Heart right ventricle (tissue), 16 donors: ENCODE data around the gene ZMYM5. TPM values are rescaled to one million over a fixed set of nuclear protein-coding genes. Genes with fewer than 3 reads are reported as not detected.

Experiments used
- ATAC-seq, 8 donors: fragments of 200-7000 bp; cut with Tn5 transposase; one replicate each; pipeline ENCODE4 v1.9.1; 2020; ENCODE audit warnings: mild to moderate bottlenecking in 8 of 8, moderate library complexity in 8 of 8, moderate number of reproducible peaks in 1 of 8
- DNase-seq, 2 donors: peaks; one replicate each; pipeline ENCODE4 v3.0.0-alpha.2; 2020
- H3K27ac ChIP-seq, 10 donors: fragments of 200-600 bp; sonication (generic) in 2 of 10; one replicate each; pipeline versions ENCODE4 v1.5.0 to v1.8.0; 2020 to 2022; ENCODE audit warnings: mild to moderate bottlenecking in 3 of 10
- H3K27me3 ChIP-seq, 7 donors: fragments of 200-600 bp; one replicate each; pipeline ENCODE4 v1.8.0; 2021 to 2022; ENCODE audit warnings: mild to moderate bottlenecking in 2 of 7
- H3K36me3 ChIP-seq, 9 donors: fragments of 200-600 bp; sonication (generic) in 1 of 9; one replicate each; pipeline versions ENCODE4 v1.5.0 to v1.8.0; 2020 to 2022; ENCODE audit warnings: mild to moderate bottlenecking in 2 of 9
- H3K4me1 ChIP-seq, 9 donors: fragments of 200-600 bp; sonication (generic) in 1 of 9; one replicate each; pipeline versions ENCODE4 v1.5.0 to v1.8.0; 2020 to 2022; ENCODE audit warnings: mild to moderate bottlenecking in 4 of 9
- H3K4me3 ChIP-seq, 10 donors: fragments of 200-600 bp; sonication (generic) in 2 of 10; one replicate each; pipeline versions ENCODE4 v1.5.0 to v1.8.0; 2020 to 2022; ENCODE audit warnings: mild to moderate bottlenecking in 7 of 10, moderate library complexity in 2 of 10
- H3K9me3 ChIP-seq, 11 donors: fragments of 200-600 bp in 10 of 11; sonication (generic) in 2 of 11; one replicate each; pipeline versions ENCODE4 v1.5.0 to v1.8.0; 2013 to 2022; ENCODE audit warnings: mild to moderate bottlenecking in 2 of 11, control low read depth in 1 of 11, moderate library complexity in 1 of 11
- CTCF ChIP-seq, 9 donors: fragments of 200-600 bp; sonication (generic) in 2 of 9; IDR thresholded peaks; one replicate each; pipeline versions ENCODE4 v1.5.0 to v1.8.0; 2021 to 2022; ENCODE audit warnings: antibody characterized with exemption in 9 of 9, mild to moderate bottlenecking in 5 of 9, moderate library complexity in 1 of 9
- WGBS, 2 donors: extraction: QIAGEN DNeasy Blood & Tissue Kit; methylation state at CpG; one replicate each; pipeline ENCODE4 v1.1.7; 2013; ENCODE audit warnings: inconsistent platforms in 1 of 2; 5-methylcytosine and 5-hydroxymethylcytosine counted together
- intact Hi-C, 10 donors: fragments of 100-400 bp; cut with DNase I; formaldehyde crosslinking; loops; one replicate each; pipeline versions ENCODE4 v1.11.1 to v1.14.2; 2022
- polyA plus RNA-seq, 2 donors: library from polyadenylated mRNA; stranded (reverse); fragments of 200-250 nt; gene quantifications; one replicate each; pipeline ENCODE4 v1.2.3, GENCODE V29; 2013
- total RNA-seq, 10 donors: library from RNA; stranded (reverse); fragmentation: NEBNext Ultra II Directional in 3 of 10; extraction: Animal tissue kit (Norgen Biotek cat#: 25700) in 3 of 10; gene quantifications; one replicate each; pipeline versions ENCODE4 v1.2.1 to v1.2.4, GENCODE V29; 2021 to 2023
- donor health status: Arrhythmogenic right ventricular cardiomyopathy.
- donor health status: ischemic (EF 13 %, LVEDD 7.1; RV severe dilation, severe dysfunction).
- donor health status: healthy with polysubstance abuse.
- donor health status: DM: no; HTN: yes; CAD: no.
- donor health status: DM: no; HTN: no; CAD: no.
- donor health status: ischemic (EF 25% LVEDD 6.9; RV normal size, moderate dysfunction).
- donor health status: ischemic (EF 25% LVEDD 5.7; RV mildly dilated, moderate dysfunction).
- donor health status: healthy.
- donor health status: DM: yes; HTN: yes; CAD: no.
- donor health status: Ischemic cardiomyopathy.
- donor health status: ischemic (EF 35%, LVEDD 5.7; RV mildly dilated, moderate dysfunction).
- donor health status: nonischemic (EF 11% LVEDD 7.7; RV severe dilation, severe dysfunction).
- donor health status: DM: yes; HTN: yes; CAD: no.
- donor health status: PGD.
- donor health status: ischemic (EF 29% LVEDD 5.4; RV normal size, mild dysfunction).
- donor health status: nonischemic (EF 23%, LVEDD 6.1; RV moderate dilation, normal function).

The ZMYM5 gene
- total and polyA plus RNA-seq, 12 donors = 4.2 to 9.3 (median 7.7) TPM

GRCh38 chr13:19810996-19811881, 52.2 kb downstream of the ZMYM5 start:
- Histone ChIP-seq H3K27me3 (no peaks in the 10 kb centered on the region), H3K9me3 (no peaks in the 10 kb centered on the region), H3K36me3 (peaks cover 0 to 20% (median 0%) of the 10 kb centered on the region in 9 donors), H3K27ac (no peak overlapping the region), H3K4me1 (no peaks in the 10 kb centered on the region), H3K4me3 (no peak overlapping the region)
- no peak for ATAC-seq
- intact Hi-C loops = no loop called here
- TF ChIP-seq CTCF (IDR thresholded peaks at IDR 0.05) = no peak
- WGBS, 2 donors = 94 to 96% methylated on average over 7 of the region's 7 CpGs
- DNase-seq = no peak

GRCh38 chr13:19810151-19810550, 53.3 kb downstream of the ZMYM5 start:
- WGBS, 2 donors = 88 to 94% methylated on average over 4 of the region's 4 CpGs
- Histone ChIP-seq H3K4me3 (no peak overlapping the region), H3K9me3 (no peaks in the 10 kb centered on the region), H3K4me1 (no peaks in the 10 kb centered on the region), H3K36me3 (peaks cover 0 to 11% (median 0%) of the 10 kb centered on the region in 9 donors), H3K27me3 (no peaks in the 10 kb centered on the region), H3K27ac (no peak overlapping the region)
- intact Hi-C loops = no loop called here
- no peak for DNase-seq
- no peak for ATAC-seq
- TF ChIP-seq CTCF (IDR thresholded peaks at IDR 0.05) = no peak

GRCh38 chr13:19805765-19806164, 57.7 kb downstream of the ZMYM5 start:
- intact Hi-C loops = no loop called here
- Histone ChIP-seq H3K27me3 (no peaks in the 10 kb centered on the region), H3K27ac (no peak overlapping the region), H3K9me3 (no peaks in the 10 kb centered on the region), H3K4me1 (no peaks in the 10 kb centered on the region), H3K36me3 (peaks cover 0 to 9% (median 0%) of the 10 kb centered on the region in 9 donors), H3K4me3 (no peak overlapping the region)
- no peak for ATAC-seq
- DNase-seq = no peak
- whole genome bisulfite sequencing, 2 donors = 89 to 97% methylated on average over 4 of the region's 4 CpGs
- no peak for TF ChIP-seq CTCF (IDR thresholded peaks at IDR 0.05)

- H3K9me3 ChIP-seq = no peaks in the 10 kb centered on the region
- H3K4me1 ChIP-seq = peaks cover 0 to 15% (median 0%) of the 10 kb centered on the region in 9 donors
- intact Hi-C loops = loop anchor here in 1 of 10 donors (10.0 kb wide), 1 partner anchor 149 kb away; no protein-coding TSS in a partner anchor
- no peak for TF ChIP-seq CTCF (IDR thresholded peaks at IDR 0.05)
- 96 to 97% methylated on average over 7 of the region's 7 CpGs for WGBS, 2 donors
- no peak overlapping the region for H3K4me3 ChIP-seq
- no peaks in the 10 kb centered on the region for H3K27me3 ChIP-seq
- no peak overlapping the region for H3K27ac ChIP-seq
- no peaks in the 10 kb centered on the region for H3K36me3 ChIP-seq
- no peak for ATAC-seq
- no peak for DNase-seq
Observed at GRCh38 chr13:19795956-19796355, 67.5 kb downstream of the ZMYM5 start.
